Thyroid gland (tissue), 4 donors: ENCODE data around the gene AP2S1.

ENCODE experiments used
- POLR2A ChIP-seq, 2 donors: fragments of 450-650 bp; IDR thresholded peaks; one replicate each; pipeline ENCODE4 v1.6.1; 2017; ENCODE audit warnings: antibody characterized with exemption in 2 of 2, mild to moderate bottlenecking in 2 of 2, moderate library complexity in 1 of 2
- TF ChIP-seq, protein P1 (sequence below), 6 experiments: fragments of 200-600 bp in 3 of 6; fragments of 450-650 bp in 3 of 6; sonication (generic) in 3 of 6; IDR thresholded peaks; one replicate each; pipeline ENCODE4 v1.5.1; 2016 to 2019; ENCODE audit warnings: antibody characterized with exemption in 6 of 6, mild to moderate bottlenecking in 2 of 6, inconsistent platforms in 1 of 6, moderate library complexity in 1 of 6

DNA sequence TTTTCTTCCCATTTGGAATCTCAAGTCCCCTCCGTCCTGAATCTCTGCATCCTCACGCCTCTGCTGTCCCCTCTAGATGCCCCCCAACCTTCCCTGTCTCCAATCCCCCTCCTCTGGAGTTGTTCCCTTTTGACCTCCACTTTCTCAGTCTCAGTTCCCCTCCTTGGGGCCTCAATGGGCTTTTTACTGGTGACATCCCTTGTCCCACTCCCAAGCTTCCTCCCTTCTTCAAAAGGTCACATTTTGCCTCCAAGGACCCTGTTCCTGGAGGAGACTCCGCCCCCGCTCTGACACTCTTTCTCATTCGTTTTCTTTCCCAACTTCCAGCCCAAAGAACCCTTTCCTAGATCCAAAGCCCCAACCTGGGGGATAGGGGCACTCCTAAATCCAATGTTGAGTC, 1.0 kb downstream of the AP2S1 start:
- TF ChIP-seq, protein P1, sequence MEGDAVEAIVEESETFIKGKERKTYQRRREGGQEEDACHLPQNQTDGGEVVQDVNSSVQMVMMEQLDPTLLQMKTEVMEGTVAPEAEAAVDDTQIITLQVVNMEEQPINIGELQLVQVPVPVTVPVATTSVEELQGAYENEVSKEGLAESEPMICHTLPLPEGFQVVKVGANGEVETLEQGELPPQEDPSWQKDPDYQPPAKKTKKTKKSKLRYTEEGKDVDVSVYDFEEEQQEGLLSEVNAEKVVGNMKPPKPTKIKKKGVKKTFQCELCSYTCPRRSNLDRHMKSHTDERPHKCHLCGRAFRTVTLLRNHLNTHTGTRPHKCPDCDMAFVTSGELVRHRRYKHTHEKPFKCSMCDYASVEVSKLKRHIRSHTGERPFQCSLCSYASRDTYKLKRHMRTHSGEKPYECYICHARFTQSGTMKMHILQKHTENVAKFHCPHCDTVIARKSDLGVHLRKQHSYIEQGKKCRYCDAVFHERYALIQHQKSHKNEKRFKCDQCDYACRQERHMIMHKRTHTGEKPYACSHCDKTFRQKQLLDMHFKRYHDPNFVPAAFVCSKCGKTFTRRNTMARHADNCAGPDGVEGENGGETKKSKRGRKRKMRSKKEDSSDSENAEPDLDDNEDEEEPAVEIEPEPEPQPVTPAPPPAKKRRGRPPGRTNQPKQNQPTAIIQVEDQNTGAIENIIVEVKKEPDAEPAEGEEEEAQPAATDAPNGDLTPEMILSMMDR (IDR thresholded peaks at IDR 0.05) = no peak
- no peak for TF ChIP-seq POLR2A (IDR thresholded peaks at IDR 0.05)
